Measurements from ENCODE around the gene KCNC2. TPM values are rescaled to one million over a fixed set of nuclear protein-coding genes. Genes with fewer than 3 reads are reported as not detected.

KCNC2 gene
- total and polyA plus RNA-seq, 2 donors (not counting 3 experiments of a cell fraction or from before 2014, with no cell fraction given): not detected

GRCh38 chr12:75086091-75087038 is 123.3 kb downstream of the KCNC2 start:
- Histone ChIP-seq H3K79me2 (ENCODE audit: control insufficient read depth, insufficient read depth, low read length) (no peaks in the 10 kb centered on the region), H2AFZ (ENCODE audit: low read depth, low read length) (no peak overlapping the region), H3K4me2 (ENCODE audit: insufficient read depth, low read length) (no peak overlapping the region), H3K27ac (ENCODE audit: insufficient read depth, low read depth, low read length) (no peak overlapping the region), H3K36me3 (ENCODE audit: control insufficient read depth in 2 of 2, extremely low read depth in 1 of 2, insufficient read depth in 2 of 2, low read length in 2 of 2) (no peaks in the 10 kb centered on the region), H3K9ac (replicated peaks; ENCODE audit: extremely low read depth, insufficient read depth, low read length) (no peak overlapping the region), H3K27me3 (ENCODE audit: control insufficient read depth in 2 of 2, insufficient read depth in 2 of 2, low read length in 2 of 2) (no peaks in the 10 kb centered on the region), H3K9me1 (replicated peaks; ENCODE audit: control insufficient read depth, extremely low read depth, insufficient read depth, low read length) (no peaks in the 10 kb centered on the region), H3K4me3 (replicated peaks in 1 of 3; ENCODE audit: insufficient read depth in 1 of 3, low read depth in 1 of 3, low read length in 3 of 3) (no peak overlapping the region), H3K4me1 (ENCODE audit: control insufficient read depth, extremely low read depth, insufficient read depth, low read length) (no peaks in the 10 kb centered on the region), H3K9me3 (replicated peaks; ENCODE audit: control insufficient read depth, insufficient read depth, low read length) (no peaks in the 10 kb centered on the region), H4K20me1 (replicated peaks; ENCODE audit: control insufficient read depth, extremely low read depth, insufficient read depth, low read length) (no peaks in the 10 kb centered on the region)
- no peak for DNase-seq (ENCODE audit: low read depth, low spot score)
- intact Hi-C loops (cut with micrococcal nuclease): loop anchor here (1.0 kb wide), 1 partner anchor 397 kb away; no protein-coding TSS in a partner anchor
- no peak for FAIRE-seq
- TF ChIP-seq FOS (IDR thresholded peaks at IDR 0.05; ENCODE audit: borderline replicate concordance, insufficient read depth, low read length) (no peak), MYC (IDR thresholded peaks at IDR 0.05; ENCODE audit: low read depth, low read length) (no peak), CTCF (IDR thresholded peaks at IDR 0.05; ENCODE audit: extremely low read depth in 1 of 2, insufficient read depth in 1 of 2, low read depth in 1 of 2, low read length in 2 of 2) (no peak), MAX (IDR thresholded peaks at IDR 0.05; ENCODE audit: insufficient read depth, insufficient read length) (no peak)
- POLR2A ChIA-PET: no interaction called here
- CTCF ChIA-PET: interaction anchor here (1.6 kb wide), 1 partner anchor 236 kb away, joined by 5 read pairs; no protein-coding TSS in a partner anchor
- dilution Hi-C loops (cut with MboI; ENCODE audit: extremely low pct_ligation_motif_present, low sequenced_read_pairs): no loop called here
- no TSS peak for BruUV-seq (replicated peaks)

Measured in endothelial cell of umbilical vein (primary cell).